Keratinocyte (primary cell): ENCODE measurements around the gene FGF1. TPM values are rescaled to one million over a fixed set of nuclear protein-coding genes. Genes with fewer than 3 reads are reported as not detected.
A peak's percentile ranks its signal among the peaks of the same experiment; 100 is the strongest.

Experiments
- DNase-seq: peaks from one replicate; pipeline ENCODE4 v3.0.0-alpha.2; 2011; ENCODE audit warnings: low read depth, missing footprints, low spot score
- FAIRE-seq: peaks from 2 replicates; lab custom pipeline; 2011; peaks lifted over from hg19 to GRCh38; lab: Jason Lieb, UNC
- H2AFZ ChIP-seq: 2 replicates; pipeline ENCODE4 v1.6.0; 2012; ENCODE audit warnings: low read length, control low read depth, inconsistent platforms; ENCODE audit not compliant: control insufficient read depth
- H3K27ac ChIP-seq: 2 replicates; pipeline ENCODE4 v1.5.1; 2011; ENCODE audit warnings: low read length; ENCODE audit not compliant: control insufficient read depth, insufficient read depth
- H3K27me3 ChIP-seq: 3 replicates; pipeline ENCODE4 v1.6.0; 2011; ENCODE audit warnings: low read length; ENCODE audit not compliant: control insufficient read depth, insufficient read depth; ENCODE audit errors: extremely low read depth
- H3K36me3 ChIP-seq, 2 experiments: 2 replicates in 1 of 2; 3 replicates in 1 of 2; pipeline ENCODE4 v1.5.1; 2011; ENCODE audit warnings: low read length in 2 of 2, mild to moderate bottlenecking in 1 of 2; ENCODE audit not compliant: control insufficient read depth in 2 of 2, insufficient read depth in 2 of 2; ENCODE audit errors: extremely low read depth in 1 of 2
- H3K4me1 ChIP-seq: 3 replicates; pipeline ENCODE4 v1.5.1; 2011; ENCODE audit warnings: low read length; ENCODE audit not compliant: control insufficient read depth, insufficient read depth; ENCODE audit errors: extremely low read depth
- H3K4me2 ChIP-seq: 3 replicates; pipeline ENCODE4 v1.6.0; 2011; ENCODE audit warnings: low read depth, low read length; ENCODE audit not compliant: control insufficient read depth, insufficient read depth; ENCODE audit errors: extremely low read depth
- H3K4me3 ChIP-seq, 3 experiments: fragments of 200-600 bp in 1 of 3; sonication (generic) in 1 of 3; 2 replicates in 2 of 3; 3 replicates in 1 of 3; pipeline ENCODE4 v1.5.1; 2011 to 2016; ENCODE audit warnings: low read length in 3 of 3, mild to moderate bottlenecking in 3 of 3, control low read depth in 2 of 3, inconsistent platforms in 1 of 3, low read depth in 1 of 3, mixed read lengths in 1 of 3, mixed run types in 1 of 3, moderate library complexity in 1 of 3; ENCODE audit not compliant: control insufficient read depth in 2 of 3, insufficient read depth in 2 of 3; ENCODE audit errors: extremely low read depth in 1 of 3
- H3K79me2 ChIP-seq: 2 replicates; pipeline ENCODE4 v1.6.0; 2012; ENCODE audit warnings: low read length; ENCODE audit not compliant: control insufficient read depth, insufficient read depth
- H3K9ac ChIP-seq: 3 replicates; pipeline ENCODE4 v1.6.0; 2011; ENCODE audit warnings: low read length; ENCODE audit not compliant: control insufficient read depth, insufficient read depth; ENCODE audit errors: extremely low read depth
- H3K9me1 ChIP-seq: 3 replicates; pipeline ENCODE4 v1.6.0; 2011; ENCODE audit warnings: low read length; ENCODE audit not compliant: control insufficient read depth, insufficient read depth; ENCODE audit errors: extremely low read depth
- H3K9me3 ChIP-seq: 2 replicates; pipeline ENCODE4 v1.5.1; 2012; ENCODE audit warnings: low read depth, low read length; ENCODE audit not compliant: control insufficient read depth
- H4K20me1 ChIP-seq: 3 replicates; pipeline ENCODE4 v1.6.0; 2011; ENCODE audit warnings: low read length; ENCODE audit not compliant: control insufficient read depth, insufficient read depth; ENCODE audit errors: extremely low read depth
- EZH2 ChIP-seq: IDR thresholded peaks from one replicate; pipeline ENCODE4 v1.6.1; 2012; ENCODE audit warnings: inconsistent platforms, mild to moderate bottlenecking, low read length, moderate library complexity
- dilution Hi-C: fragments of 300-500 bp; cut with MboI; formaldehyde crosslinking; loops from one replicate; pipeline ENCODE4 v1.7.0; 2020; ENCODE audit warnings: low sequenced_read_pairs; ENCODE audit not compliant: extremely low pct_ligation_motif_present
- polyA plus RNA-seq, 5 experiments: library from polyadenylated mRNA; depleted of rRNA in 3 of 5; stranded (reverse) in 3 of 5; stranded (forward) in 1 of 5; unstranded in 1 of 5; fragments of >200 nt; gene quantifications; 1 replicate in 1 of 5; 2 replicates in 3 of 5; 3 replicates in 1 of 5; pipeline versions ENCODE4 v1.2.1 to v1.2.3, GENCODE V29; 2011 to 2012; ENCODE audit warnings: missing spikeins in 2 of 5, low read depth in 1 of 5, low replicate concordance in 1 of 5
- TF ChIP-seq, protein P1 (sequence below), 3 experiments: IDR thresholded peaks in 1 of 3; conservative IDR thresholded peaks in 1 of 3; optimal IDR thresholded peaks in 1 of 3; 2 replicates in 2 of 3; 3 replicates in 1 of 3; pipeline versions ENCODE3 to v1.5.1; 2011; ENCODE audit warnings: low read length in 3 of 3, mild to moderate bottlenecking in 3 of 3, moderate library complexity in 2 of 3, control low read depth in 1 of 3, inconsistent platforms in 1 of 3; ENCODE audit not compliant: insufficient read depth in 2 of 3; ENCODE audit errors: extremely low read depth in 1 of 3

FGF1 gene
- polyA plus RNA-seq, 1 donor (not counting 4 experiments of a cell fraction or from before 2014, with no cell fraction given), result 2.4 TPM

- Histone ChIP-seq H3K9ac (no peak overlapping the region), H3K27ac (no peak overlapping the region), H3K4me1 (peaks cover 29% of the 10 kb centered on the region), H3K4me2 (peak overlapping the region; percentile 20), H3K4me3 (no peak overlapping the region), H2AFZ (no peak overlapping the region), H3K27me3 (no peaks in the 10 kb centered on the region), H4K20me1 (no peaks in the 10 kb centered on the region), H3K36me3 (no peaks in the 10 kb centered on the region), H3K79me2 (no peaks in the 10 kb centered on the region), H3K9me1 (peaks cover 3% of the 10 kb centered on the region), H3K9me3 (no peaks in the 10 kb centered on the region)
- dilution Hi-C loops, result no loop called here
- no peak for TF ChIP-seq EZH2
- TF ChIP-seq, protein P1, sequence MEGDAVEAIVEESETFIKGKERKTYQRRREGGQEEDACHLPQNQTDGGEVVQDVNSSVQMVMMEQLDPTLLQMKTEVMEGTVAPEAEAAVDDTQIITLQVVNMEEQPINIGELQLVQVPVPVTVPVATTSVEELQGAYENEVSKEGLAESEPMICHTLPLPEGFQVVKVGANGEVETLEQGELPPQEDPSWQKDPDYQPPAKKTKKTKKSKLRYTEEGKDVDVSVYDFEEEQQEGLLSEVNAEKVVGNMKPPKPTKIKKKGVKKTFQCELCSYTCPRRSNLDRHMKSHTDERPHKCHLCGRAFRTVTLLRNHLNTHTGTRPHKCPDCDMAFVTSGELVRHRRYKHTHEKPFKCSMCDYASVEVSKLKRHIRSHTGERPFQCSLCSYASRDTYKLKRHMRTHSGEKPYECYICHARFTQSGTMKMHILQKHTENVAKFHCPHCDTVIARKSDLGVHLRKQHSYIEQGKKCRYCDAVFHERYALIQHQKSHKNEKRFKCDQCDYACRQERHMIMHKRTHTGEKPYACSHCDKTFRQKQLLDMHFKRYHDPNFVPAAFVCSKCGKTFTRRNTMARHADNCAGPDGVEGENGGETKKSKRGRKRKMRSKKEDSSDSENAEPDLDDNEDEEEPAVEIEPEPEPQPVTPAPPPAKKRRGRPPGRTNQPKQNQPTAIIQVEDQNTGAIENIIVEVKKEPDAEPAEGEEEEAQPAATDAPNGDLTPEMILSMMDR (optimal IDR thresholded peaks at IDR 0.05 in 1 of 3, IDR thresholded peaks at IDR 0.05 in 1 of 3, conservative IDR thresholded peaks at IDR 0.05 in 1 of 3; ENCODE audit: extremely low read depth in 1 of 3, insufficient read depth in 2 of 3, low read length in 3 of 3), result peak in 1 of 3 experiments; percentile 60
- FAIRE-seq (peak; percentile 94), DNase-seq (no peak)
These were observed 4.8 kb upstream of the FGF1 start for GRCh38 chr5:142690667-142691066.

- dilution Hi-C loops, result no loop called here
- no peak overlapping the region for H2AFZ ChIP-seq
- no peaks in the 10 kb centered on the region for H3K27me3 ChIP-seq
- H4K20me1 ChIP-seq, result no peaks in the 10 kb centered on the region
- FAIRE-seq, result no peak
- H3K9me3 ChIP-seq, result no peaks in the 10 kb centered on the region
- DNase-seq, result no peak
- peaks cover 3% of the 10 kb centered on the region for H3K9me1 ChIP-seq
- peaks cover 37% of the 10 kb centered on the region for H3K4me1 ChIP-seq
- TF ChIP-seq, protein P1 (optimal IDR thresholded peaks at IDR 0.05 in 1 of 3, IDR thresholded peaks at IDR 0.05 in 1 of 3, conservative IDR thresholded peaks at IDR 0.05 in 1 of 3; ENCODE audit: extremely low read depth in 1 of 3, insufficient read depth in 2 of 3, low read length in 3 of 3), result no peak
- no peak for TF ChIP-seq EZH2
- no peaks in the 10 kb centered on the region for H3K36me3 ChIP-seq
- no peak overlapping the region for H3K4me2 ChIP-seq
- no peaks in the 10 kb centered on the region for H3K79me2 ChIP-seq
- H3K27ac ChIP-seq, result no peak overlapping the region
- H3K4me3 ChIP-seq, result no peak overlapping the region
- H3K9ac ChIP-seq, result no peak overlapping the region
These were observed 3.2 kb upstream of the FGF1 start for GRCh38 chr5:142689081-142689480.
